Measurements from ENCODE around the gene KCNQ1. TPM values are rescaled to one million over a fixed set of nuclear protein-coding genes. Genes with fewer than 3 reads are reported as not detected.

Gene KCNQ1
- total RNA-seq, 1 donor from 2014 or later, result 52.9 TPM

DNA sequence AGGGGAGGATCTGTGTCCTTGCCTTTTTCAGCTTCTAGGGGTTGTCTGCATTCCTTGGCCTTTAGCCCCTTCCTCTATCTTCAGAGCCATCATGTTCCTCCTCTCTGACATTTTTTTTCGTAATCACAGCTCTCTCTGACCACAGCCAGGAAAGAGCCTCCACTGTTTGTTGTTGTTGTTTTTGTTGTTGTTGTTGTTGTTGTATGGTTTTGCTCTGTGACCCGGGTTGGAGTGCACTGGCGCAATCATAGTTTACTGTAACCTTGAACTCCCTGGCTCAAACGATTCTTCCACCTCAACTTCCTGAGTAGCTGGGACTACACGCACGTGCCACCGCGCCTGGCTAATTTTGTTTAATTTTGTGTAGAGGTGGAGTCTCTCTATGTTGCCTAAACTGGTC lies 310.3 kb downstream of the KCNQ1 start:
- Histone ChIP-seq H3K9me3 (peaks cover 5% of the 10 kb centered on the region), H3K27ac (no peak overlapping the region), H3K4me1 (no peaks in the 10 kb centered on the region), H3K27me3 (no peaks in the 10 kb centered on the region), H3K36me3 (no peaks in the 10 kb centered on the region), H3K4me3 (no peak overlapping the region)
- ATAC-seq, result no peak
- intact Hi-C loops (cut with DNase I), result no loop called here
- no peak for DNase-seq
- TF ChIP-seq, protein P1, sequence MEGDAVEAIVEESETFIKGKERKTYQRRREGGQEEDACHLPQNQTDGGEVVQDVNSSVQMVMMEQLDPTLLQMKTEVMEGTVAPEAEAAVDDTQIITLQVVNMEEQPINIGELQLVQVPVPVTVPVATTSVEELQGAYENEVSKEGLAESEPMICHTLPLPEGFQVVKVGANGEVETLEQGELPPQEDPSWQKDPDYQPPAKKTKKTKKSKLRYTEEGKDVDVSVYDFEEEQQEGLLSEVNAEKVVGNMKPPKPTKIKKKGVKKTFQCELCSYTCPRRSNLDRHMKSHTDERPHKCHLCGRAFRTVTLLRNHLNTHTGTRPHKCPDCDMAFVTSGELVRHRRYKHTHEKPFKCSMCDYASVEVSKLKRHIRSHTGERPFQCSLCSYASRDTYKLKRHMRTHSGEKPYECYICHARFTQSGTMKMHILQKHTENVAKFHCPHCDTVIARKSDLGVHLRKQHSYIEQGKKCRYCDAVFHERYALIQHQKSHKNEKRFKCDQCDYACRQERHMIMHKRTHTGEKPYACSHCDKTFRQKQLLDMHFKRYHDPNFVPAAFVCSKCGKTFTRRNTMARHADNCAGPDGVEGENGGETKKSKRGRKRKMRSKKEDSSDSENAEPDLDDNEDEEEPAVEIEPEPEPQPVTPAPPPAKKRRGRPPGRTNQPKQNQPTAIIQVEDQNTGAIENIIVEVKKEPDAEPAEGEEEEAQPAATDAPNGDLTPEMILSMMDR (IDR thresholded peaks at IDR 0.05), result no peak

DNA sequence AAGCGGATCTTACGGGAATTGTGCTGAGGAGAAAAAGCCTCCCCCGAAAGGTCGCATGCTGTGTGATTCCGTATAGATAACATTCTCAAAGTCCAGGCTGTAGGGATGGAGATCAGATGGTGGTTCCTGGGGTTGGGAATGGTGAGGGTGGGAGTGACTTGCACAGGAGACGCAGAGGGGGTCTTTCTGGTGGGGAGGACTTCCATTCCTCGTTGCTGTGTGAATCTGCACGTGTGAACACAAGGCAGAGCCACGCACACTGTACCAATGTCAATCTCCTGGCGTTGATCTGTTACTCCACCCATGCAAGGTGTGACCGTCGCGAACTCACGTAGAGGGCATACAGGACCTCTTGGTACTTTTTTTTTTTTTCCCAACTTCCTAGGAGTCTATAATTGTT lies 313.9 kb downstream of the KCNQ1 start:
- no peak overlapping the region for H3K27ac ChIP-seq
- no peaks in the 10 kb centered on the region for H3K27me3 ChIP-seq
- intact Hi-C loops (cut with DNase I), result no loop called here
- TF ChIP-seq, protein P1 (IDR thresholded peaks at IDR 0.05), result no peak
- peak; percentile 41 for DNase-seq
- no peaks in the 10 kb centered on the region for H3K36me3 ChIP-seq
- no peaks in the 10 kb centered on the region for H3K4me1 ChIP-seq
- no peak overlapping the region for H3K4me3 ChIP-seq
- ATAC-seq, result no peak
- peaks cover 5% of the 10 kb centered on the region for H3K9me3 ChIP-seq

DNA sequence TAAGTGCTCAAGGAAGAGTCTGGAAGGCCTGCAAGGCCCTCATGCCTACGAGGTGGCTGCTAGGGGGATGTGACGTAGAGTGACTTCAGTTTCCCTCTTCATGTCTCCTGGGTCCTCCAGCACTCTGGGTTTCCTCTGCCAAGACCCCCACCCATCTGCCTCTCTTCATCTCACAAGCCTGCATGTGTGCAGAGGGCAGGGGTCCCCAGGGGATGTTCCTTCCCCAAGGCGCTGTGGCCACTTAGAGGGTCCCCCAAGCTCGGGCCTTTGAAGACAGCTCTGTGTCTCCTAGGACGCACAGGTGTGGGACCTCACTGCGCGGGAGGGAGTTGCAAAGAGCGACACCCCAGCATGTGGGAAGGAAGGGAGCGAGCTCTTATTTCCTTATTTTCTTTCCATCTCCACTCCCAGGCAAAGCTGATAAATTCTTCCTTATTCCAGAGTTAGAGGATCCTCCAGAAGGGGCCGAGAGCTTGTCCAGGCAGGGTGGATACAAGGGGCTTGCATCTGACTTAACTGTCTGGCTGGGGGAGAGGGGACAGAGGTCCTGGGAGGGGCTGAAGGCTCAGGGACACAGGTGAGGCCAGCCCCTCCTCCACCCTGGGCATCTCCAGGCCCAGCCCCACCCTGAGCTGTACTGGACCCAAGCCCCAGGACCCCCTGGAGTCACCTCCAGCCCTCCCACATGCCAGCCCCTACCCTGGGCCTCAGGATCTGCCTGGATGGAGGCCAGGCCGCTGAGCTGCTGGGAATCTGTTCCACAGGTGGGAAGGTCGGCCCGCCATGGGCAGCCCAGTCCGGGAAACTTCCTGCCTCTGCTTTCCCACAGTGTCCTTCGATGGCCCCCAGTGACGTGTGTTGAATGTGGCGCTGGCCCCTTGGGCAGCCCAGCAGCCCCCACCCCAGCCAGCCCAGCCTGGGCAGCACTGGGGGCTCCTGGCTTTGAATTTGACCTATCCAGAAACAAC lies 314.7 kb downstream of the KCNQ1 start:
- intact Hi-C loops (cut with DNase I), result no loop called here
- Histone ChIP-seq H3K27me3 (no peaks in the 10 kb centered on the region), H3K9me3 (peaks cover 5% of the 10 kb centered on the region), H3K36me3 (no peaks in the 10 kb centered on the region), H3K4me3 (no peak overlapping the region), H3K4me1 (no peaks in the 10 kb centered on the region), H3K27ac (no peak overlapping the region)
- DNase-seq (peak; percentile 51), ATAC-seq (peak; percentile 26)
- TF ChIP-seq, protein P1 (IDR thresholded peaks at IDR 0.05), result no peak

DNA sequence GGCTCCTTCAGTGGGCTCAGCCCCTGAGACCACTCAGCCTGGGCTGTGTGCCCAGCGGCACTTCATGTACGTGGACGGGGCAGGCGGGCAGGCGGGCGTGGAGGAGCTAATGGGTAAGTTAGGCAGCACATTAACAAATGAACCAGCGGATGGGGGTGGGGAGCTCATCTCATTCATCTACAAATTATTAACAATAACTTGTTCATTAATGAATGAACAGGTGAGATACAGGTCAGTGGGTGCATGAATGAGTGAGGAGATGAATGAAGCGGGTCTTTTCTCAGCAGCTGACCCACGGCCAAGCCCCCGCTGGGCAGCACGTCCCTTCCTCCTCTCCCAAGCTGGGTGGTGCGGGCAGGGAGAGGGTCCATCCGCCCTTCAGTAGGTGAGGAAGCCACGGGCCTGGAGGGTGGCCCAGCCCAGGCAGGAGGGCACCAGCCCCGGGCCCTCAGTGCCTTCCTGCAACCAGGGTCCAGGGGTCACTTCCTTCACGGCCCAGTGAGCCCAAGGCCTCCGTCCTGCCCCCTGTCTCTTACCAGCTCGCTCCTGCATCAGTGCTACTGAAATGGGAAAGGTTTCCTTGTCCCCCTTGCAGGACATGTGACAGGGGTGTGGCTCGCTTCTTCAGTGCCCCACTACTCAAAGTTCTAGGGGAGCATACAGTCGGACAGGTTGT lies 315.5 kb downstream of the KCNQ1 start:
- DNase-seq (peak; percentile 59), ATAC-seq (peak; percentile 26)
- H3K27ac ChIP-seq, result no peak overlapping the region
- no peak overlapping the region for H3K4me3 ChIP-seq
- intact Hi-C loops (cut with DNase I), result no loop called here
- H3K36me3 ChIP-seq, result no peaks in the 10 kb centered on the region
- H3K27me3 ChIP-seq, result no peaks in the 10 kb centered on the region
- TF ChIP-seq, protein P1 (IDR thresholded peaks at IDR 0.05), result no peak
- H3K9me3 ChIP-seq, result peaks cover 5% of the 10 kb centered on the region
- no peaks in the 10 kb centered on the region for H3K4me1 ChIP-seq

DNA sequence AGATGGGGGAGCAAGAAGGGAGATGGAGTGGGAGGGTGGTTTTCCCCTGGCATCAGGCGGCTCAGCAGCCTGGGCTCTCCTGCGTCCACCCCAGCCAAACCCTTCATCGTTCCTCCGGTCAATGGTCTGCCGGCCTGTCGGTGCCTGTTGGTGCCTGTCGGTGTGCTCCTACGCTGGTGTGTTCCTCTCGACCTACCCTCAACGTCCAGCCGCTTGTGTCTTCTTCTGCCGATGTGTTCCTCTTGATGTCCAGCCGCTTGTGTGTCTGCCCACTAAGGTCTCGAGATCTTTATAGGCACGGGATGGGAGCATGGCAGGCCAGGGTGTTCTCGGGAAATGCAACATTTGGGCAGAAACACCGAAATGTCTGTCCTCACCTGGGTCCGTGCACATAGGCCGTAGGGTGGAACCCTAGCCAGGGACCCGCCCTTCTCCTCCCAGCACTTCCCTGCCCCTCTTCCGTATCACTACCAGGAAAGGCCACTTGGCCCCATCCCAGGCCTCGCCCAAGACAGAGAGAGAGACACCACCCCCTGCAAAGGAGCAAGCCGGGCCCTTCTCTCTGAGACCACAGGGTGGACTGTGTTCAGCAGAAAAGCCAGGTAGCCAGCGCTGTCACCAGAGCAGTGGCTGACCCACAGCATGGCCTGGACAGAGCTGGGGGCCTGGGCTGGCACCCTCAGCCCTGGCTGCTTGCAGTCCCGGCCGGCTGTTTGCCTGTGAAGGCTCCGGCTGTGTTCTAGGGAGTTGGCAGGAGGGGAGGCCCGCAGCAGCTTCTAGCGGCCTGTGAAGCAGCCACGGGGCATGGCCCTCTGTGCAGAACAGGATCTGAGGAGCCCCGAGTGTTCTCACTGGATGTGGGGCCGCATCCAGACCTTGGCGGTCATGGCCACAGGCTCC lies 316.6 kb downstream of the KCNQ1 start:
- H3K4me3 ChIP-seq, result no peak overlapping the region
- TF ChIP-seq, protein P1 (IDR thresholded peaks at IDR 0.05), result no peak
- H3K36me3 ChIP-seq, result no peaks in the 10 kb centered on the region
- intact Hi-C loops (cut with DNase I), result no loop called here
- no peaks in the 10 kb centered on the region for H3K27me3 ChIP-seq
- H3K27ac ChIP-seq, result no peak overlapping the region
- DNase-seq, result peak; percentile 58
- no peaks in the 10 kb centered on the region for H3K4me1 ChIP-seq
- peak; percentile 27 for ATAC-seq
- H3K9me3 ChIP-seq, result peaks cover 5% of the 10 kb centered on the region

All from upper lobe of right lung (tissue), 1 donor.